Body of pancreas (tissue), 4 donors: Measurements from ENCODE around the gene MAPK8IP3. TPM values are rescaled to one million over a fixed set of nuclear protein-coding genes. Genes with fewer than 3 reads are reported as not detected.

Experiments
- ATAC-seq: fragments of 150-250 bp; one replicate; pipeline ENCODE4 v1.9.1; 2016
- DNase-seq, 4 donors: peaks; one replicate each; pipeline ENCODE4 v3.0.0-alpha.2; 2019
- H3K27ac ChIP-seq, 4 donors: fragments of 200-600 bp; sonication (generic); 1 replicate in 3 of 4; 2 replicates in 1 of 4; pipeline versions ENCODE4 v1.5.1 to v1.6.1; 2016 to 2019; ENCODE audit warnings: mild to moderate bottlenecking in 1 of 4, mixed read lengths in 1 of 4, moderate library complexity in 1 of 4
- H3K27me3 ChIP-seq, 2 donors: fragments of 200-600 bp; sonication (generic); one replicate each; pipeline ENCODE4 v1.6.0; 2016; ENCODE audit warnings: mild to moderate bottlenecking in 1 of 2
- H3K36me3 ChIP-seq, 2 donors: fragments of 200-600 bp; sonication (generic); replicated peaks in 1 of 2; 2 replicates each; pipeline ENCODE4 v1.5.1; 2016; ENCODE audit warnings: low read depth in 2 of 2; ENCODE audit not compliant: insufficient read depth in 1 of 2
- H3K4me1 ChIP-seq: fragments of 200-600 bp; sonication (generic); one replicate; pipeline ENCODE4 v1.6.0; 2016
- H3K4me3 ChIP-seq, 2 donors: fragments of 200-600 bp; sonication (generic); 1 replicate in 1 of 2; 2 replicates in 1 of 2; pipeline ENCODE4 v1.5.1; 2016 to 2019
- H3K9me3 ChIP-seq, 3 donors: fragments of 200-600 bp; sonication (generic); 1 replicate in 2 of 3; 2 replicates in 1 of 3; pipeline ENCODE4 v1.5.1; 2016
- CTCF ChIP-seq, 7 experiments: fragments of 450-650 bp in 4 of 7; fragments of 200-600 bp in 3 of 7; sonication (generic) in 3 of 7; IDR thresholded peaks; one replicate each; pipeline ENCODE4 v1.5.1; 2016 to 2019; ENCODE audit warnings: antibody characterized with exemption in 7 of 7
- POLR2A ChIP-seq, 3 donors: fragments of 450-650 bp; IDR thresholded peaks; one replicate each; pipeline ENCODE4 v1.6.1; 2016; ENCODE audit warnings: antibody characterized with exemption in 3 of 3, mild to moderate bottlenecking in 2 of 3
- WGBS, 2 donors: methylation state at CpG; one replicate each; pipeline ENCODE4 v1.1.5; 2017; 5-methylcytosine and 5-hydroxymethylcytosine counted together
- intact Hi-C: fragments of 100-400 bp; cut with DNase I; formaldehyde crosslinking; loops from one replicate; pipeline ENCODE4 v1.15.1; 2023
- total RNA-seq, 2 donors: library from RNA; depleted of rRNA; stranded (reverse); fragments of >200 nt; gene quantifications; one replicate each; pipeline ENCODE4 v1.1.0, GENCODE V29; 2016

The MAPK8IP3 gene
- total RNA-seq, 2 donors from 2014 or later, result 79.9 to 103 TPM

GRCh38 chr16:1677339-1677738, 28.7 kb upstream of the MAPK8IP3 start:
- Histone ChIP-seq H3K4me1 (peaks cover 22% of the 10 kb centered on the region), H3K4me3 (no peak overlapping the region), H3K27me3 (no peaks in the 10 kb centered on the region), H3K27ac (peak overlapping the region in 2 of 4 donors; percentile 66 to 90), H3K9me3 (no peaks in the 10 kb centered on the region), H3K36me3 (peaks cover 0 to 11% of the 10 kb centered on the region in 2 donors)
- ATAC-seq (no peak), DNase-seq (no peak)
- intact Hi-C loops, result no loop called here
- 77 to 87% methylated on average over 18 of the region's 18 CpGs for WGBS, 2 donors
- TF ChIP-seq CTCF (IDR thresholded peaks at IDR 0.05), result no peak
- TF ChIP-seq POLR2A (IDR thresholded peaks at IDR 0.05), result no peak

GRCh38 chr16:1677942-1678499, 28.0 kb upstream of the MAPK8IP3 start, which contains the start of gene JPT2:
JPT2 (plus strand) TSS chr16:1678279; CDS start chr16:1678313, 34 bp downstream.
- Histone ChIP-seq H3K9me3 (no peaks in the 10 kb centered on the region), H3K4me3 (peak within 1 kb of the TSS; percentile 69 to 94), H3K4me1 (peaks cover 22% of the 10 kb centered on the region), H3K27me3 (no peaks in the 10 kb centered on the region), H3K27ac (peak within 1 kb of the TSS; percentile 83 to 90 (median 86)), H3K36me3 (peaks cover 0 to 11% of the 10 kb centered on the region in 2 donors)
- DNase-seq (peak; percentile 98 to 99 (median 98)), ATAC-seq (peak; percentile 98)
- TF ChIP-seq CTCF (IDR thresholded peaks at IDR 0.05) (no peak), POLR2A (IDR thresholded peaks at IDR 0.05) (peak; percentile 55 to 69 (median 61))
- 0 to 1% methylated on average over 16 to 66 of the region's 79 CpGs for WGBS, 2 donors
- intact Hi-C loops, result no loop called here

- Histone ChIP-seq H3K27me3 (no peaks in the 10 kb centered on the region), H3K27ac (peak overlapping the region; percentile 83 to 90 (median 86)), H3K36me3 (peaks cover 0 to 10% of the 10 kb centered on the region in 2 donors), H3K4me3 (peak overlapping the region; percentile 69 to 94), H3K4me1 (peaks cover 22% of the 10 kb centered on the region), H3K9me3 (no peaks in the 10 kb centered on the region)
- ATAC-seq (peak; percentile 12), DNase-seq (peak; percentile 34 to 55 (median 47))
- 1% methylated on average over 16 to 42 of the region's 45 CpGs for WGBS, 2 donors
- intact Hi-C loops, result no loop called here
- TF ChIP-seq POLR2A (IDR thresholded peaks at IDR 0.05) (peak in 1 of 3 donors; percentile 8), CTCF (IDR thresholded peaks at IDR 0.05) (no peak)
These were observed 27.4 kb upstream of the MAPK8IP3 start for GRCh38 chr16:1678500-1679098.

- no peaks in the 10 kb centered on the region for H3K9me3 ChIP-seq
- WGBS, 2 donors, result 94 to 96% methylated on average over 14 of the region's 14 CpGs
- H3K27ac ChIP-seq, result no peak overlapping the region
- H3K36me3 ChIP-seq, result peaks cover 0 to under 1% of the 10 kb centered on the region in 2 donors
- intact Hi-C loops, result no loop called here
- no peak for TF ChIP-seq POLR2A (IDR thresholded peaks at IDR 0.05)
- no peak for TF ChIP-seq CTCF (IDR thresholded peaks at IDR 0.05)
- DNase-seq (no peak), ATAC-seq (no peak)
- H3K4me1 ChIP-seq, result peaks cover 22% of the 10 kb centered on the region
- no peaks in the 10 kb centered on the region for H3K27me3 ChIP-seq
- H3K4me3 ChIP-seq, result no peak overlapping the region
These were observed 25.6 kb upstream of the MAPK8IP3 start for GRCh38 chr16:1680361-1680760.
